Retina (tissue), 1 donor: ENCODE results near the gene CMTM6.
A peak's percentile ranks its signal among the peaks of the same experiment; 100 is the strongest.
"Not testable (repeated sequence)": the region's sequence is repeated elsewhere in the genome, so short reads cannot be mapped to it uniquely, and the experiment has no call there.

ENCODE experiments used
- DNase-seq: peaks from one replicate; pipeline ENCODE4 v3.0.0-alpha.2; 2016

The CMTM6 gene

GRCh38 chr3:32463415-32463814 lies 39.2 kb downstream of the CMTM6 start:
- DNase-seq, result not testable (repeated sequence)

GRCh38 chr3:32462191-32462986 lies 40.3 kb downstream of the CMTM6 start:
- not testable (repeated sequence) for DNase-seq

GRCh38 chr3:32460817-32461496 lies 41.7 kb downstream of the CMTM6 start:
- not testable (repeated sequence) for DNase-seq

GRCh38 chr3:32460031-32460749 lies 42.5 kb downstream of the CMTM6 start:
- peak; percentile 84 for DNase-seq

- no peak for DNase-seq
These were observed 43.2 kb downstream of the CMTM6 start for GRCh38 chr3:32459450-32459849.

GRCh38 chr3:32457971-32458471 lies 44.6 kb downstream of the CMTM6 start:
- DNase-seq, result no peak

GRCh38 chr3:32456429-32457130 lies 46.1 kb downstream of the CMTM6 start:
- DNase-seq, result no peak

- DNase-seq, result no peak
These were observed 46.8 kb downstream of the CMTM6 start for GRCh38 chr3:32455609-32456428.

GRCh38 chr3:32454731-32455608 lies 47.7 kb downstream of the CMTM6 start:
- no peak for DNase-seq

GRCh38 chr3:32454111-32454510 lies 48.5 kb downstream of the CMTM6 start:
- DNase-seq, result no peak

GRCh38 chr3:32453346-32453745 lies 49.3 kb downstream of the CMTM6 start:
- DNase-seq, result no peak

GRCh38 chr3:32452009-32452408 lies 50.6 kb downstream of the CMTM6 start:
- no peak for DNase-seq

GRCh38 chr3:32450992-32451659 lies 51.5 kb downstream of the CMTM6 start:
- DNase-seq, result peak; percentile 56

- no peak for DNase-seq
These were observed 52.2 kb downstream of the CMTM6 start for GRCh38 chr3:32450426-32450825.

- DNase-seq, result no peak
These were observed 53.0 kb downstream of the CMTM6 start for GRCh38 chr3:32449691-32450090.

GRCh38 chr3:32448686-32449474 lies 53.8 kb downstream of the CMTM6 start:
- peak; percentile 54 for DNase-seq

- DNase-seq, result no peak
These were observed 54.7 kb downstream of the CMTM6 start for GRCh38 chr3:32447865-32448400.

GRCh38 chr3:32443478-32443877 lies 59.2 kb downstream of the CMTM6 start:
- DNase-seq, result no peak

- no peak for DNase-seq
These were observed 59.9 kb downstream of the CMTM6 start for GRCh38 chr3:32442766-32443165.
